Raji (cell line): ENCODE measurements around the gene HPN.

ENCODE experiments used
- POLR2A ChIP-seq: IDR thresholded peaks from 2 replicates; pipeline ENCODE4 v1.6.1; 2011; ENCODE audit warnings: low read depth, low read length, control low read depth; ENCODE audit not compliant: insufficient read depth

The HPN gene

DNA sequence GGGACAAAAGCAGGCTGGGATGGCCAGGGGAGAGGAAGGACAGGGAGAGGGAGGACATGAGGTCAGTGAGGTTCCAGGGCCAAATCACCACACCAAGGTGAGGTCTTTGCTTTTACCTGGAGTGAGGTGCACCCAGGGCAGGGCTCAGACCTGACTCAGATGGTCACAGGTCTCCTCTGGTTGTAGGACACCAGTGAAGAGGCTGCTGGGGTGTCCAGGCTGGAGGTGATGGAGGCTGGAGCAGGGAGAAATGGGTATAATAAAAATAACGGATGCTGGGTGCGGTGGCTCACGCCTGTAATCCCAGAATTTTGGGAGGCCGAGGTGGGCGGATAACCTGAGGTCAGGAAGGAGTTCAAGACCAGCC lies 34.5 kb upstream of the HPN start:
- no peak for TF ChIP-seq POLR2A

DNA sequence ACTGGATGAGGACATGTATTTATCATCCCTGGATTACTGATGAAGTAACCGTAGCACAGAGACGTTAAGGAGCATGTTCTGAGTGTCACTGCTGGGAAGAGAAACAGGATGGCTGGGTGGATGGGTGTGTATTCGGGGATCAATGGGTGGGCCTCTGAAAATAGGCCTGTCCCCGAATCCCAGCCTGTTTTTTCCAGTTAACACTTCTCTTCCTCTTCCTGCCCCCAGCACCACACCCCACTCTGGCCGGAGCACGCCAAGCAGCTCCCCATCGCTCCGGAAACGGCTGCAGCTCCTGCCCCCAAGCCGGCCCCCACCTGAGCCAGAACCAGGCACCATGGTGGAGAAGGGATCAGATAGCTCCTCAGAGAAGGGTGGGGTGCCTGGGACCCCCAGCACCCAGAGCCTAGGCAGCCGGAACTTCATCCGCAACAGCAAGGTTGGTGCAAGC lies 32.6 kb upstream of the HPN start:
- no peak for TF ChIP-seq POLR2A

DNA sequence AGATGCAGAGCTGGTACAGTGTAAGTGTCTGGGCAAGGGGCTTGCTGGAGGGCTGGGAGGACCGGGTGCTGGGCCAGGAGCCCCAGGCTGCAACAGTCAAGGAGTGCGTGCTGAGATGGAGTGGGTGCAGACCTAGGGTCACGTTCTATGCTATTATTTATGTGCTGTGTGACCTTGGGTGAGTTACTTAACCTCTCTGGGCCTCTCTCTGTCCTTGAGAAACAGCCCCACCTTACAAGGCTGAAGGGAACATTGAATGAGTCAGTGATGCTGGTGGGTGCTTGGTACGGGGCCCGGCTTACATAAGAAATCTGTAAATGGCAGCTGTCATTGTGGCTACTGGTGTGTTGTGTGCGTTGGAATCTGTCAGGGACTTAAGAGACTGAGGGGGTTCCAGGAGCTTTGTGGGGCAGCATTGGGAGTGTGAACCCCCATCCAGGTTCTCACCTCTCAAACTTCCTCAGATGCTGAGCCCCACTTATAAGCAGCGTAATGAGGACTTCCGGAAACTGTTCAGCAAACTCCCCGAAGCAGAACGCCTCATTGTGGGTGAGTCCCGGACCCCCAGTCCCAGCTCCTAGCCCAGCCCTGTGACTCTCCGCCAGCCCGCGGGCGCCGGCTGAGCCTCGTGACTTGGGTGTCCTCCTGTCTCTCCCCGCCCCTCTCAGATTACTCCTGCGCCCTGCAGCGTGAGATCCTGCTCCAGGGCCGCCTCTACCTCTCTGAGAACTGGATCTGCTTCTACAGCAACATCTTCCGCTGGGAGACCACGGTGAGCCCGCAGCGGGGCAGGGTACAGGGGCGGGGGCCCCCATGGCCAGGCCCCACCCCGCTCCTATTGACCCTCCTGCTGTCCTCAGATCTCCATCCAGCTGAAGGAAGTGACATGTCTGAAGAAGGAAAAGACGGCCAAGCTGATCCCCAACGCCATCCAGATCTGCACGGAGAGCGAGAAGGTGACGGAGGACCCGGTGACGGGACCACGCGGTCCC lies 31.8 kb upstream of the HPN start:
- TF ChIP-seq POLR2A: no peak

DNA sequence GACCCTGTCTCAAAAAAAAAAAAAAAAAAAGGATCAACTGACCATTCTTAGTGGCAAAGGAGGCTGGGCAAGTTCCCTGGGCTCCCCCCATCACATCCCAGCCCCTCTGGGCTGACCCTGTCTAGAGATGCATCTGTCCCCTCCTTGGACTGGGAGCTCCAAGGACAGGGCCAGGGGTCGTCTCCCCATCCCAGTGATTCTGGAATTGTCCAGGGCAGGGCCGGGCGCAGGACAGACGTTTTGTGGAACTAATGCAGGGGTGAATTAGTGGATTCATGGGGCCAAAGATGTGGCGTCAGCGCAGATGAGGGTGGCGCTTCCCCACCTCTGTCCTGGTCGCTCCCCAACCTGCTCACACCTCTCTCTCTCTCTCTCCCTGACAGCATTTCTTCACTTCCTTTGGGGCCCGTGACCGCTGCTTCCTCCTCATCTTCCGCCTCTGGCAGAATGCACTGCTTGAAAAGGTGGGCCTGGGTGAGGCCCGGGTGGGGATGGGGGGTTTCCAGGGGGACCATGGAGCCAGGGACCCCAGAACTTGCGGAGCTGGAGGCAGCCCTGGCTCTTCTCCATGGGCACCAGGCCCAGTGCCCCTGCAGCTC lies 30.3 kb upstream of the HPN start:
- no peak for TF ChIP-seq POLR2A

DNA sequence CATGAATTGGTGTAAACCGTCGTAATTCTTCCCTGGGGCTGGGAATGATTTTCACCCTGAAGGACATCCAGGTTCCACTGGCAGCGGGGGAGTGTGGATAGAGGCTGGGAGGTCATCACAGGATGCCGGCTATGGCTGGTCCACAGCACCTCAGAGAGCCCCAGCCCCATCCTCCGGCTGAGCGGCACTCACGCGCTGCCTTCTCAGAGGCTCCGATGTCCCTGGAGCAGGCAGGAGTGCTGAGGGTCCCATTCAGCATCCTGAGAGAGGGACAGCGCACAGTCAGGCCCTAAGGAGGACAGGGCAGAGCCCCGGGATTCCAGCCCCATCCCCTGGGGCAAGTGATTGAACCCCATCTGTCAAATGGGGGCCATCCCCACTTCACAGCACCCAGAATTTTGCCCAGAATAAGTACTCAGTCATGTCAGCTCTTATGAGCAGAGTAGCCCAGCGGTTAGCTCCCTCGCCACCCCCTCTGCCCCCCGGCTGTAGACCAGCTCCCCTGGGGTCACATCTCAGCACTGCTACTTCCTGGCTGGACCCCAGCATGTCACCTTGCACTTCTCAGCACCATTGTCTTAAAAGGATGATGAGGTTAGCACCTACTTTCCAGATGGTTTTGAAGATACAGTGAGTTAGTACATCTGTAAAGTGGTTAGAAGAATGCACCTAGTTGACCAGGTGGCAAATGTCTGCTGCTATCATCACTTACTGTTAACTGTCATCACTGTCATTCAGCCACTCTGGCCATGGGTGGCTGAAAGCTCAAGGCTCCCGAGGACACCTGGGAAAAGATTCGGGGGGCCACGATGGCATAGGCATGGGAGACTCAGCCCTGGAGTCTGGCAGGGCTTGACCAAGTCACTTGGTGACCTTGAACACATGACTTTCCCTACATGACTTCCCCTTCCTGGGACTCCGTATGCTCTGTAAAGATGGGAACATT lies 29.5 kb upstream of the HPN start:
- no peak for TF ChIP-seq POLR2A

DNA sequence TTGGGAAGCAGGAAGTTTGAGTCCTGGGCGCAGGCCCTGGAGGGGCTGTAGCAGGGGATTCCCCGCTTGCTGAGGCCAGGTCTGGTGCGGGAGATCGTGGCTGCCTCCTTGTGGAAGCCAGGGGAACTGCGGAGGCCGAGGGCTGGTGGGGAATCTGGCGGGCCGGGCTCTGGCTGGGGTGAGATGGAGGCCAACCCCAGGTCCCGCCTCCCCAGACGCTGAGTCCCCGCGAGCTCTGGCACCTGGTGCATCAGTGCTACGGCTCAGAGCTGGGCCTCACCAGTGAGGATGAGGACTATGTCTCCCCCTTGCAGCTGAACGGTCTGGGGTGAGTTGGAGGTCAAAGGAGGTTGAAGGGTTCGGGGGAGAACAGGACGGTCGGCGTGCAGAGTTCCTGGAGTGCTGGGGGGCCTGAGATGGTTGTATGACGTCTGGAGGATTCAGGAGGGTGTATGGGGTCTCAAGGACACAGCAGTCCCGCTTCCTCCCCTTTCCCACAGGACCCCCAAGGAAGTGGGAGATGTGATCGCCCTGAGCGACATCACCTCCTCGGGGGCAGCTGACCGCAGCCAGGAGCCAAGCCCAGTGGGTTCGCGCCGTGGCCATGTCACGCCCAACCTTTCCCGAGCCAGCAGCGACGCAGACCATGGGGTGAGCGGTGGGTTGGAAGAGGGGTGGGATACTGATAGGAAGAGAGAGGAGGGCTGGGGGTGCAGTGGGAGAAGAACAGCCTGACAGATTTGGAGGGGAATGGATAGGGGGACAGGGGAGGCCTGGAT lies 28.3 kb upstream of the HPN start:
- no peak for TF ChIP-seq POLR2A

DNA sequence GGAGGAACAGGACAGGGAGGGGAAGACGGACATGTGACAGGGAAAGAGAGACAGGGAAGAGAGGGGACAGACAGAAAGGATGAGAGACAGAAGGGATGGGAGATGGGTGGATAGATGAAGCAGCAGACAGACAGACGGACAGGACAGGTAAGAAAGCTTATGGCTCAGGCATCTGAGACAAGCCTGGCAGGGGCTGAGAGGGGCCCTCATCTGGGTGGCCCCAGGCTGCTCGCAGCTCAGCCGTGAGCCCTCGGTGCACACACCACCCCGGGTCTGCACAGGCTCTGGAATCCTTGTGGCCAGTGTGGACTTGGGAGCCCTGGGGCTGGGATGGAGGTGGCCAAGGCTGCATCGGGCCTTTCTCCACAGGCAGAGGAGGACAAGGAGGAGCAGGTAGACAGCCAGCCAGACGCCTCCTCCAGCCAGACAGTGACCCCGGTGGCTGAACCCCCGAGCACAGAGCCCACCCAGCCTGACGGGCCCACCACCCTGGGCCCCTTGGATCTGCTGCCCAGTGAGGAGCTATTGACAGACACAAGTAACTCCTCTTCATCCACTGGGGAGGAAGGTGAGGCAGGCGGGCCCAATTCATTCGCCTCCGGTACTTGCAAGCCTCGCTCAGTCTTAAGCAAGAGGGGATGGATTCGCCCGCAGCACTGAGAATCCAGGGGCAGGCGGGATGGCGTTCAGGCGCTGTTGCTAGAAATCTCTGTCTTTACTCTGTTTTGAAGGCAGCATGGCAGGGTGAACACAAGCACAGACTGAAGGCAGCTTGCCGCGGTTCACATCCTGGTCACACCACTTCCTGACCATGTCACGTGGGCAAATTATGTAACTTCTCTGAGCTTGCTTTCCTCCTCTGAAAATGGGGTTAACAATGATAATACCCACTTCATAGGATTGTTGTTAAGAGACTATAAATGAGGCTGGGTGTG lies 27.4 kb upstream of the HPN start:
- no peak for TF ChIP-seq POLR2A

DNA sequence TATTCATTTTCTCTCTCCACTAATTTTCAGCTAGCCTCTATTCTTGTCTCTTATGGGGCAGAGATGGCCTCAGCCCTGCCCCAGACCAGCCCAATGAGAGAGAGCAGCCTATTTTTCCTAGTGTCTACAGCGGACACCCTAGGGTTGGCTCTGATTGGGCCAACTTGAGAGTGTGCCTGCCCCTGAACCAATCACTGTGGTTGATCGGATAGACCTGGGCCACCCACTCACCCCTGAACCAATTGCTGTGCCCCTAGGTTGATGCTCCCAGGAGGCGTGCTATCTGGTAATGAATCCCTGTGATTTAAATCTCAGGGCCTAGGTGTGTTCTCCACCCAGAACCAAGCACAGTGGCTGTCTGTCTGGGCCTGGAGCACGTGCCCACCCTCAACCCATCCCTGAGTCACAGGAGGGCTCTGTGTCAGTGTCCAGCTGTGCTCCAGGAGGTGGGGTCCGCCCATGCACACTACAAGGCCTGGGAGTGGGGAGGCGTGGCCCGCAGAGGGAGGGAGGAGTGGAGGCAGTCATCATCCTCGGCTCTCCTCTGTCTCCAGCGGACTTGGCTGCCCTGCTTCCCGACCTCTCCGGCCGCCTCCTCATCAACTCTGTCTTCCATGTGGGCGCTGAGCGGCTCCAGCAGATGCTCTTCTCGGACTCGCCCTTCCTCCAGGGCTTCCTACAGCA lies 26.1 kb upstream of the HPN start:
- TF ChIP-seq POLR2A: no peak

DNA sequence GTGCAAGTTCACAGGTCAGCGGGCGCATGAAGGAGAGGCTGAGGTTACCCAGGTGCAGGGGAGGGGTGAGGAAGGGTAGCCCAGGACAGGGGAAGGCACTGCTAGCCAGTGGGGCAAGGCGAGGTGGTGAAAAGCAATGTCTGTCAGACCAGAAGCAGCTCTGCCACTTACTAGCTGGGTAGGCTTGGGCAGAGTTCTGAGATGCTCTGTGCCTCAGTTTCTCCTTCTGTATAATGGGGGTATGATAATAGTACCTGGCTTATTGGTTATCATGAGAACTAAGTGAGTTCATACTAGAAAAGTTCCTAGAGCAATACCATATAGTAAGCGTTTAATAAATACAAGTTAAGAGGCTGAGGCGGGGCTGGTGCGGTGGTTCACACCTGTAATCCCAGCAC lies 25.6 kb upstream of the HPN start:
- TF ChIP-seq POLR2A: no peak

DNA sequence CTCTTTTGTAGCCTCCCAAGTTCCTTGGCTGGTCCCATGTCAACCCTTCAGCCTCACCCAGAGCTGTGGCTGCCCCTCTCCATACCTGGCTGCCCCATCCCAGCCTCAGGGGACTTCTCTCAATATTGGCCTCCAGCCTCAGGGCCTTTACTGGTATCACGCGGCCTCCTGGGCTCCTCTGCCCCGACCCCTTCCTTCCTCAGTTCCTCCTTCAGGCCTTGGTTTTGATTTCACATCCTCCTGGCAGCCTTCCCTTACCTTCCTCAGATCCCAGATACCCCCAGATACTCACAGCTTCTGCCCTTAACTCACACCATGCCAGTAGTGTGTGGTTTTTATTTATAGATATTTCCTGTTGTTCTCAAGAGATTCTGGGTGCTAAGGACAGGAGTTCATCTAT lies 24.0 kb upstream of the HPN start:
- TF ChIP-seq POLR2A: no peak

DNA sequence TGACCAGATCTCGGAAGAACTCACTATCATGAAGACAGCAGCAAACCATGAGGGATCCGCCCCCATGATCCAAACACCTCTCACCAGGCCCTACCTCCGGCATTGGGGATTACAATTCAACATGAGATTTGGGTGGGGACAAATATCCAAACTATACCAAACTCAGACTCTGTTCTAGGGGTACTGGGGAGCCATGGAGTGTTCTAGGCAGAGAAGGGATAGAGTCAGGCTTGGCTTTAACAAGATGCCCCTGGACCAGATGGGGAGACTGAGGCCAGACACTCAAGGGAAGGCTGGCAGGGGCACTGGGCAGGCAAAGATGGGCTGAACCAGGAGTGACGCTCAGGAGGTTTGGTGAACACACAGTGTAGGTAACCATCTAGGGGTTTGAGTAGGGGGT lies 23.1 kb upstream of the HPN start:
- TF ChIP-seq POLR2A: no peak

DNA sequence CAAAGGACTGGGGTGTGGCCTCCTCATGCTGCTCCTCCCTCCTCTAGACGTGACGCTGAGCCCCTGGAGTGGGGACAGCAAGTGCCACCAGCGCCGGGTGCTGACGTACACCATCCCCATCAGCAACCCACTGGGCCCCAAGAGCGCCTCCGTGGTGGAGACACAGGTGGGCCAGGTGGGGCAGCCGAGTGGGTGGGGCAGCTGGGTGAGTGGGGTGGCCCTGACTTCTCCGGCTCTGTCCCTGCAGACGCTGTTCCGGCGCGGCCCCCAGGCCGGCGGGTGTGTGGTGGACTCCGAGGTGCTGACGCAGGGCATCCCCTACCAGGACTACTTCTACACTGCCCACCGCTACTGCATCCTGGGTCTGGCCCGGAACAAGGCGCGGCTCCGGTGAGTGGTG lies 22.4 kb upstream of the HPN start:
- no peak for TF ChIP-seq POLR2A

DNA sequence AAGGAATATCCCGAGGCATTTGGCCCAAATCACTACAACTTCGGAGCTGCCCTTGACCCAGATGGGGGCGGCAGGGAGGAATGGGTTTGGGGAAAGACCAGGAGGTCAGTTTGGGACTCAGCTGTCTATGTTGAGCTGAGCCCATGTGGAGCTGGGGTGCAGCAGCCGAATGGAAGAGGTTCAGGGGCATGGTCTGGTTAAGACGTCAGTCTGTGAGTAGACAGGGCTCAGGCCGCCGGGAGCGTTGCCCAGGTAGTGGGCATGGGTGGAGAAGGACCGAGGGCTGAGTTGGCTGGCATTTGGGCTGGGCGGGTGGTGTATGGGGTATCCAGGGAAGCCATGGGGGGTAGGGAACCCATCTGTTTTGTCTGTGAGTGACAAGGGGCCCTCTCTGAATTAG lies 20.5 kb upstream of the HPN start:
- no peak for TF ChIP-seq POLR2A
